Measurements from ENCODE around the gene ERRFI1.

ERRFI1 gene

GRCh38 chr1:8004113-8004802 lies 21.9 kb downstream of the ERRFI1 start:
- no peak for DNase-seq (ENCODE audit: low read depth in 2 of 2)

- DNase-seq (ENCODE audit: low read depth in 2 of 2), result no peak
Measured at GRCh38 chr1:8003438-8004112, 22.5 kb downstream of the ERRFI1 start.

- no peak for DNase-seq (ENCODE audit: low read depth in 2 of 2)
Measured at GRCh38 chr1:8002921-8003320, 23.2 kb downstream of the ERRFI1 start.

DNA sequence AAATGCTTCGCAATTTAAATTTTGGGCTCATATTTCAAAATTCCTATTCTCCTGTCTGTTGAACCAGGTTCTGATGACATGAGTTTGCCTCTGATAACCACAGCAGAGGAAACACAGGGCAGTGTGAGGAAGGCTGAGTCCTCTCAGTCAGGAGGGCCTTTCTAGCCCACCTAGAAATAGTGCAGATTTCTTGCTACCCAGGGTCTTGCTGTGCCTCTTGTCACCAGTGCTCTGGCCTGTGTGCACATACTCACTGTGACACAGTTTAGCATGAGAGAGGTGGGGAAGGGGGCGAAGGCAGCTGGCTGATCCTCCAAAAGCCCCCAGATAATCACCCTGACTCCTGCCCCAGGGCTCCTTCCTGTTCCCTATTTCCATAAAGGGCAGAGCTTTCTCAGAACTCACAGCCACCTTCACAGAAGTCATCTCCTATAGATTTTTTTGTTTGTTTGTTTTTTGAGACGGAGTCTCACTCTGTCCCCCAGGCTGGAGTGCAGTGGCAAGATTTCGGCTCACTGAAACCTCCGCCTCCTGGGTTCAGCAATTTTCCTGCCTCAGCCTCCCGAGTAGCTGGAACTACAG lies 23.7 kb downstream of the ERRFI1 start:
- no peak for DNase-seq (ENCODE audit: low read depth in 2 of 2)

GRCh38 chr1:7995437-7995836 lies 30.7 kb downstream of the ERRFI1 start:
- no peak for DNase-seq (ENCODE audit: low read depth in 2 of 2)

GRCh38 chr1:7994827-7995226 lies 31.3 kb downstream of the ERRFI1 start:
- no peak for DNase-seq (ENCODE audit: low read depth in 2 of 2)

DNA sequence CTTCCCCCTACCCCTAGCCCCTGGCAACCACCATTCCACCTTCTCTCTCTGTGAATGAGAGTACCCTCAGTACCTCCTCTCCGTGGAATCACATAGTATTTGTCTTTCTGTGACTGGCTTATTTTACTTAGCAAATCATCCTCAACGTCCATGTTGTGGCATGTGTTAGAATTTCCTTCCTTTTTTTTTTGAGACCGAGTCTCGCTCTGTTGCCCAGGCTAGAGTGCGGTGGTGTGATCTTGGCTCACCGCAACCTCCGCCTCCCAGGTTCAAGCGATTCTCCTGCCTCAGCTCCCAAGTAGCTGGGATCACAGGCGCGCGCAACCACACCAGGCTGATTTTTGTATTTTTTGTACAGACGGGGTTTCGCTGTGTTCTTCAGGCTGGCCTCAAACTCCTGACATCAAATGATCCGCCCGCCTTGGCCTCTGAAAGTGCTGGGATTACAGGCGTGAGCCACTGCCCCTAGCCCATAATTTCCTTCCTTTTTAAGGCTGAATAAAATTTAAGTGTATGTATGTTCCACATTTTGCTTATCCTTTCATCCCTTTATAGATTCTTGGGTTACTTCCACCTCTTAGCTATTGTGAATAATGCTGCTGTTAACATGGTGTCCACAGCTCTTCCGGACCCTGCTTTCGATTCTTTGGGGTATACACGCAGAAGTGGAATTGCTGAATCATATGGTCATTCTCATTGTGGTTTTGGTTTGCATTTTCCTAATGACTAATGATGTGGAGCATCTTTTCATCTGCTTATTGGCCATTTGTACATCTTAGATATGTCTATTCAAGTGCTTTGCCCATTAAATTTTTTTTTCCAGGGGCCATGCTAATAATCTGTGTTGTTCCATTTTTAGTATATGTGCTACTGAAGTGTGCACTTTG lies 32.3 kb downstream of the ERRFI1 start:
- no peak for DNase-seq (ENCODE audit: low read depth in 2 of 2)

GRCh38 chr1:7992885-7993284 lies 33.2 kb downstream of the ERRFI1 start:
- no peak for DNase-seq (ENCODE audit: low read depth in 2 of 2)

DNA sequence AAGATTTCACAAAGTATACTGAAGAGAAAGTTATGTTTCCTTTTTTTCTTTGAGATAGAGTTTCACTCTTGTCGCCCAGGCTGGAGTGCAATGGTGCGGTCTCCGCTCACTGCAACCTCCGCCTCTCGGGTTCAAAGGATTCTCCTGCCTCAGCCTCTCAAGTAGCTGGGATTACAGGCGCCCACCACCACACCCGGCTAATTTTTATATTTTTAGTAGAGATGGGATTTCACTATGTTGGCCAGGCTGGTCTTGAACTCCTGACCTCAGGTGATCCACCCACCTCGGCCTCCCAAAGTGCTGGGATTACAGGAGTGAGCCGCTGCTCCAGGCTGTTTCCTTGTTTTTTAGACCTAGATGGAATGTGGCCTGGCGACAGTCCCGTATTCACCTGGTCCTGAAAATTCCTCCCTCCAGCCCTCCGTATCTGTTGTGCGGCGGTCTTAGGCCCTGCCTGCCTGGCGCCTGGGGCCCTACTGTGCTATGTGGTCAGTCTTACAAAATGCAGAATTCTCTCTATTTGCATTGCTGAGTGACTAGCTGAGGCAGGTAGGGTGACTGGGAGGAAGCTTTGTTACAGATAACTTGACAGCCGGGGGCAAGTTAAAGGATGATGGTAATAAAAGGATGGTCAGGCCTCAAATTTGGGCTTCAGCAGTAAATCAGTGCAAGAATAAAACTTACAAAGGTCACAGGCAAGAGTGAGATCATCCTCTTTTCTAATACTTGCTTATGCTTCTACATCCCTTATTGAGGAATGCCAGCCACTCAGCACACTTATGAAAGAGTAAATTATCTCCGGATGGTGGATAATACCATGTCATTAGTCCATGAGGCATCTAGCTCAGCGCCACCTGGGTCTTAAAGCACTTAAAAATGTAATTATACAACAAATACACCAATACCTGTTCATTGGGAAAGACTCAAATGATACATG lies 34.3 kb downstream of the ERRFI1 start:
- DNase-seq (ENCODE audit: low read depth in 2 of 2), result no peak

- no peak for DNase-seq (ENCODE audit: low read depth in 2 of 2)
Measured at GRCh38 chr1:7989762-7990428, 36.2 kb downstream of the ERRFI1 start.

GRCh38 chr1:7988576-7988975 lies 37.5 kb downstream of the ERRFI1 start:
- DNase-seq (ENCODE audit: low read depth in 2 of 2), result no peak

- DNase-seq (ENCODE audit: low read depth in 2 of 2), result no peak
Measured at GRCh38 chr1:7987528-7987927, 38.6 kb downstream of the ERRFI1 start.

DNA sequence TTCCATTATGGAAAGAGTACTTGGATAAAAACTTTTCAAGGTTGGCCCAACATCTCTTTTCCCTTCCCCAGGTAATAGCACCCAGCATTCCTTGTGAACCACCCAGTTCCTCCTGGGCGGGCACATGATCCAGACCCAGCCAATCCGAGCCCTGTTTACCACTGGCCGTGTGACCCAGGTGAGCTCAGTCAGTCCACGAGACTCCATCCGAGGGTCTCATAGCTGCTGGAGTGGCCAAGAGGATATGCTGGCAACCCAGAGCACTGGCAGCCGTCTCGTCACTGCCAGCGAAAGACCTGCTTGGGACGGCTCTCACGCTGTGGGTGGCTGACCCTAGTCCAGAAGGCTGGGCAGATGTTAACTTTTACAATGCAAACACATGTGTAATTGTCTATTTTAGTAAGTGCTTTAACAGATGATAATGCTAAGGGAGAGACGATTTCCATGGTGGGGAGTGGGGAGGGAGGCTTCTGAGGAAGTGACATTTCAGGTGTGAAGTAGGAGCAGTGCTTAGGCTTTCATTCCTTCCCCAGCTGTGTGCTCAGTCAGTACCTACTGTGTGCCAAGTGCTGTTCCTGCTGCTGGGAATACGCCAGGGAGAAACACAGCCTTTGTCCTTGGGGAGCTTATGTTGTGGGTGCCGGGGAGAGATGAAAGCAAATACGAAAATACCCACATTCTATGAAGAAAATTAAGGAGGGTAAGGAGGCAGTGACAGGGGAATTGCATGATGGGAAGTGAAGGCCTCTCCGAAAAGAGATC lies 40.1 kb downstream of the ERRFI1 start:
- no peak for DNase-seq (ENCODE audit: low read depth in 2 of 2)

- no peak for DNase-seq (ENCODE audit: low read depth in 2 of 2)
Measured at GRCh38 chr1:7984811-7985210, 41.3 kb downstream of the ERRFI1 start.

DNA sequence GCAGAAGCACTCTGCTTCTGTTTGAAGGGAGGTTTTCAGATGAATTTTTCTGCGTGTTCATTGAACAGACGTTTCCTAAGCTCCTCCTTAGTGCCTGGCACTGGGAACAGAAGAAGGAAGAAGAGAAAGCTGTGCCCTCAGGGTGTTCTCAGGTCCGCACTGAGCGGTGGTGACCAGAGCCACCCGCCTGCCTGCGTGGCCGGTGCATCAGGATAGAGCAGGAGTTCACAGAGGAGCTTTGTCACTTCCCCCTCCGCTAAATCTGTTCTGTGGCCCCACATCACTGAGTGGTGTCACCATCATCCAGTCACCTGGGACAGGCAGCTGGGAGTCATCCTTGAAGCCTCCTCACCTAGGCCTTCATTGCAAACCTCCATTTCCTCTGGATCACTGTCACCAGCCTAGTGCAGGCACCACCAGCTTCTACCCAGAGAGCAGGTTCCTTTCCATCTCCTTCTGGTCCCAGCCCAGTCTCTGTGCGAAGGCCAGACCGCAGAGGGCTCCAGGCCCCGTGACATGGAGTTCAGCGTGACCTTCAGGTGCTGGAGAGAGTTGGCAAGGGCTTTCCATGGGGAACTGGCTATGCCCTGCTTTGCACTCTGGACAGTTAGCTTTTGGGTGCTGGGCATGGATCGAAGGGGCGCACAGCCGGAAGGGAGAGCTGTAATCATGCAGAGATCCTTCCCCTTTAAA lies 42.9 kb downstream of the ERRFI1 start:
- DNase-seq (ENCODE audit: low read depth in 2 of 2), result no peak

DNA sequence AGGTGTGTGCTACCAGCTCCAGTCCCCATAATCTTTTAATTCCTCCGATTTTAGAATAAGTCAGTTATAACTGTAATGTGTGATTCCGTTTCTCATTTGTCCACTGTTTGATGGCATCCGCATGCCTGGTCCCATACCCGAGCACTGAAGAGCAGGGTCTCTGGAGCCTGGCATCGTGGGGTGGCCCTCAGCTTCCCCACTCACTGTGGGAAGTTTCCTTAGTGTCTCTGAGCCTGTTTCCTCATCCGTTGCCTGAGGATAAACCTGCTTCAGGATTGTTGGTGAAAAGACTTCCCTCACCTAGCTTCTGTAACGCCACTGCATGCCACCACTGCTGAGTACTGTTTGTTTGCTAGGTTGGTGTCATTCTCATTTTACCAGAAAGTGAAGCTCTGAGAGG lies 45.1 kb downstream of the ERRFI1 start:
- DNase-seq (ENCODE audit: low read depth in 2 of 2), result no peak

DNA sequence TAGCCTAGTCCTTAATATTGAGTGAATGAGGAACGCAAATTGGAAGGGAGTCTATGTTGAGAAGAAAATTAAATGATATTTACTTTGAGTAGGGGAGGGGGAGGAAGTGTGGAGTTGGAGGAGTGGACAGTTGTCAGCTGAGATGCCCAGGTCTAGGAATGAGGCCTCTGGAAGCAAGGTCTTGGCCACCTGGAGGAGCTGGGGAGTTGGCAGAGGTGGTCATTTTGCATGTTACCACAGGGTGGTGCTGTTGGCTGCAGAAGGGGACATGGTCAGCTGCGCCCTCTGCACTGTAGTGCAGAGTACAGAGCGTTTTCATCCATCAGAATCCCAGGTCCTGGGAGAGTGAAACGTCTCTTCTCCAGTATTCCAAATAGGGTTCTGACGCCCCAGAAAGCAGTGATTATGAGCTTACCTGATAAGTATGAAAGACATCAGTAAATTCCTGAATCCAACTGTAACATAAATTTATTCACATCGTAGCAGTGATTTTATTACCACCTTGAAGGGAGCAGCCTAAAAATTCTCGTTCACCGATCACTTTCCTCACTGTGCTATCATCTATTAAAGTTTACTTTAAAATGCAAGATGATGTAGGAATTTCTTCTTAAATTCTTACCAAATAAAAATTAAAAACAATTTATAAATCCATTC lies 50.8 kb downstream of the ERRFI1 start:
- no peak for DNase-seq (ENCODE audit: low read depth in 2 of 2)

- no peak for DNase-seq (ENCODE audit: low read depth in 2 of 2)
Measured at GRCh38 chr1:7973086-7973485, 53.0 kb downstream of the ERRFI1 start.

GRCh38 chr1:7972285-7972684 lies 53.8 kb downstream of the ERRFI1 start:
- DNase-seq (ENCODE audit: low read depth in 2 of 2), result no peak

Data from stimulated activated CD8-positive, alpha-beta memory T cell treated with anti-CD3 and anti-CD28 coated beads, Interleukin-7, amount 100 ng/mL, for 1 hour (primary cell).